H1 (cell line): ENCODE measurements around the gene SLC15A4. TPM values are rescaled to one million over a fixed set of nuclear protein-coding genes. Genes with fewer than 3 reads are reported as not detected.

Experiments used
- ASH2L ChIP-seq: fragments of 200-600, 300-600 bp; sonication (generic); IDR thresholded peaks from one replicate; pipeline ENCODE4 v1.7.1; 2017; ENCODE audit warnings: low read length
- EZH2 ChIP-seq: fragments of 200-600 bp; sonication (generic); IDR thresholded peaks from 2 replicates; pipeline ENCODE4 v1.7.1; 2012; ENCODE audit warnings: low read depth, mild to moderate bottlenecking, moderate library complexity, low read length, inconsistent platforms; ENCODE audit not compliant: severe bottlenecking
- NANOG ChIP-seq: IDR thresholded peaks from 2 replicates; pipeline ENCODE4 v1.6.1; 2011; ENCODE audit warnings: low read length, low read depth, mild to moderate bottlenecking, inconsistent platforms; ENCODE audit not compliant: insufficient read depth, poor library complexity, severe bottlenecking
- POU5F1 ChIP-seq: IDR thresholded peaks from 2 replicates; pipeline ENCODE4 v1.6.1; 2011; ENCODE audit warnings: low read depth, mild to moderate bottlenecking, low read length, moderate library complexity
- SP2 ChIP-seq: IDR thresholded peaks from 2 replicates; pipeline ENCODE4 v1.6.1; 2012; ENCODE audit warnings: mild to moderate bottlenecking, low read length, inconsistent platforms
- TEAD4 ChIP-seq: IDR thresholded peaks from 2 replicates; pipeline ENCODE4 v1.6.1; 2012; ENCODE audit warnings: low read depth, low read length, inconsistent platforms, mixed read lengths
- polyA plus RNA-seq, 7 experiments: library from polyadenylated mRNA; depleted of rRNA in 3 of 7; stranded (reverse) in 5 of 7; unstranded in 2 of 7; fragments of >200 nt in 5 of 7; fragments of 200-250 nt in 2 of 7; gene quantifications; 1 replicate in 5 of 7; 2 replicates in 1 of 7; 4 replicates in 1 of 7; pipeline versions ENCODE4 v1.2.1 to v1.2.3, GENCODE V29; 2011 to 2013; ENCODE audit warnings: missing spikeins in 2 of 7, mixed read lengths in 2 of 7
- total RNA-seq: library from RNA; stranded (reverse); fragmentation: NEBNext Ultra II Directional; extraction: Animal tissue kit (Norgen Biotek cat#: 25700); gene quantifications from 2 replicates; pipeline ENCODE4 v1.2.1, GENCODE V29; 2021

SLC15A4 gene
- total and polyA plus RNA-seq, 2 of the 8 experiments (the other 6 are each of a cell fraction or from before 2014, with no cell fraction given): 22.7 to 26.6 TPM

DNA sequence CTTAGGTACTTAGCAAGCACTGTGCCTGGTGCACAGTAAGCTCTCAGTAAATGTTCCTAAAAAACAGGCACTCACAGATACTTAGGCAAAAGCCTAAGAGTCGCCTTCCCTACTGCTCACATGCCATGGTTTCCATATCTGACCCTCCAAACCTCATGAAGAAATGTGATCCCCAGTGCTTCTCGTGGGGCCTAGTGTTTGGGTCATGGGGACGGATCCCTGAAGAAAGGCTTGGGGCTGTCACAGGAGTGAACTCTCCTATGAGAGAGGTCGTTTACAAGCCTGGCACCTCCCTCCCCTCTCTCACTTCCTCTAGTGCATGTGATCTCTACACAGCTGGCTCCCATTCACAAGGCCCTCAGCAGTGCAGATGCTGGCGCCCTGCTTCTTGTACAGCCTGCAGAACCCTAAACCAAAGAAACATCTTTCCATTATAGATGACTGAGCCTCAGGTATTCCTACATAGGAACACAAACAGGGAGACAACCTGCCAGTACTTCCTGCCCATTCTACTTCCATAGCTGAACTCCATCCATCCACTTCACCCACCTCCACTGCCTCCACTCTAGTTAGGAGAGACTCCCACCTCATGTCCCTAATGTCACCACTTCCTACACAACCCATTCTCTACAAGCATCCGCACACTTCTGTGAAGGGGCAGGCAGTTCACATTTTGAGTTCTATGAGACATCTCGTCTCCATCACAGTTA is 2.9 kb downstream of the SLC15A4 start (continued):
- TF ChIP-seq POU5F1: no peak
- no peak for TF ChIP-seq SP2
- no peak for TF ChIP-seq EZH2
- no peak for TF ChIP-seq ASH2L
- TF ChIP-seq TEAD4: no peak
- TF ChIP-seq NANOG: no peak
